ENCODE data around the gene CRYGD. TPM values are rescaled to one million over a fixed set of nuclear protein-coding genes. Genes with fewer than 3 reads are reported as not detected.

Gene CRYGD
- polyA plus RNA-seq, 1 donor, result not detected

- no peak for DNase-seq
These were observed 40.5 kb downstream of the CRYGD start for GRCh38 chr2:208083807-208084206.

GRCh38 chr2:208077276-208077675, 47.0 kb downstream of the CRYGD start:
- no peak for DNase-seq

GRCh38 chr2:208074610-208075356, 49.5 kb downstream of the CRYGD start:
- DNase-seq, result no peak

- DNase-seq, result peak; percentile 55
These were observed 52.0 kb downstream of the CRYGD start for GRCh38 chr2:208072250-208072892.

Other genes with a start within 250 kb of the CRYGD start
- gene PLEKHM3, start 99.0 kb downstream of the CRYGD start, polyA plus RNA-seq (ENCODE audit: insufficient read length), result 17.1 TPM
- gene CRYGC, start 5.3 kb upstream of the CRYGD start, polyA plus RNA-seq (ENCODE audit: insufficient read length), result not detected
- gene CRYGB, start 21.6 kb upstream of the CRYGD start, polyA plus RNA-seq (ENCODE audit: insufficient read length), result not detected
- gene CRYGA, start 39.1 kb upstream of the CRYGD start, polyA plus RNA-seq (ENCODE audit: insufficient read length), result not detected
- 0.25 TPM for gene C2orf80, start 65.5 kb upstream of the CRYGD start, polyA plus RNA-seq (ENCODE audit: insufficient read length)
- gene IDH1, start 130.5 kb upstream of the CRYGD start, polyA plus RNA-seq (ENCODE audit: insufficient read length), result 109 TPM
- 34.5 TPM for gene PIKFYVE, start 141.7 kb upstream of the CRYGD start, polyA plus RNA-seq (ENCODE audit: insufficient read length)

All from left kidney (tissue), 2 donors.